GM18867 (cell line): ENCODE data around the gene FRY.

Experiments
- ATAC-seq: cut with Tn5 transposase; IDR thresholded peaks from one replicate; pipeline ENCODE4 v1.9.1; 2021; ENCODE audit warnings: mild to moderate bottlenecking, moderate library complexity; ENCODE audit not compliant: unreplicated experiment

FRY gene

GRCh38 chr13:32016119-32016518 is 15.5 kb upstream of the FRY start:
- no peak for ATAC-seq

DNA sequence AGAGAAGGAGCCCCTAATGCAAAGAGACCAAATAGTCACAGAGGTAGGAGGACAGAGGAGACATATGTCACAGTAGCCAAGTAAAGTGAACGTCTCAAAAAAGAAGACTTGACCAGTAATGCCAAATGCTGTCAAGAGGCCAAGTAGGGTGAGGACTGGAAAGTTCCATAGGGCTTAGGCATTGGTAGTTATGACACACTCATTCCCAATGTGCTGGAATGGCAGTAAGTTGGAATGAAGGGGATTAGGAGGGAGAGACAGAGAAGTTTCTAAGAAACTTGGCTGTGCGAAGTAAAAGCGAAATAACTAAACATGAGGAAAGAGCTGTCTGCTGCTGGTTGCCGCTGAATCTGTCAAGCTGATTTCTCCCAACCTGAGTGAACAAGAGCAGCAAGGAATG is 14.9 kb upstream of the FRY start:
- ATAC-seq = no peak

- ATAC-seq = no peak
These were observed 14.1 kb upstream of the FRY start for GRCh38 chr13:32017474-32017873.

GRCh38 chr13:32019612-32020233 is 11.9 kb upstream of the FRY start:
- ATAC-seq = peak; percentile 85

DNA sequence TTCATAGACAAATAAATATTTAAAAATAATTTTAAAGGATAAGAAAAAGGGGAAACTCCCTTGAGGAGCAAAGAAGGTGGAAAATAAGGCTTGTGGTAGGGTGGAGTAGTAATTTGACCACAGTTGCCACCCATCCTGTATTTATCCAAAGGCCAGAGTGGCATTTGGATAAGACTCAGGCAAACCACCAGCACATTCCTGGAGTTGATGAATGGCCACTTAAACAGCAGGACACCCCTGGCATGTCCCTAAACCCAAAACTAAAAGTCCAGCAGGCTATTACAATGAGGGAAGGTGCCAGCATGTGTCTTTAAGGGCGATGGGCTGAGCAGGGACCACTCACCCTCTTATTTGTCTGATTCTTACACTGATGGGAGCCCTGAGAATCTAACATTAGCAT is 9.8 kb upstream of the FRY start:
- no peak for ATAC-seq

- no peak for ATAC-seq
These were observed 9.3 kb upstream of the FRY start for GRCh38 chr13:32022311-32022710.

DNA sequence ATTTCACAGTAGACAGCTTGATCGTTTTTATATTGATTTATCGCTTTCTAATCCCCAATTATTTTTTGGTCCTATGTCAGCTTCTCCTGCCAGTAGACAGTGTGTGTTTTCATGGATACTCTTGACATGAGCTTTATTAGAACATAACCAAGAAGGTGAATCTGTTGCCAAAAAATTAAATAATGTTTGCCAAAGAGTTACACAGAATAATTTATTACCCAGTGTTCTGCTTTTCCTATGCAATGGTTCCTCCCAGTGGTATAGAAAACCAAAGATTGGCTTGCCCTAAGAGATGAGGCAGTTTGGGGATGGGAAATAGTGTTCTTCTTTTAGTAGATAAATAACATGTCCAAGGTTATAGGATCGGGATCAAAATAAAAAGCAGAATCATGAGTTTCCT is 8.5 kb upstream of the FRY start:
- ATAC-seq = no peak

GRCh38 chr13:32023698-32024097 is 7.9 kb upstream of the FRY start:
- ATAC-seq = no peak

GRCh38 chr13:32024750-32025149 is 6.8 kb upstream of the FRY start:
- ATAC-seq = no peak

DNA sequence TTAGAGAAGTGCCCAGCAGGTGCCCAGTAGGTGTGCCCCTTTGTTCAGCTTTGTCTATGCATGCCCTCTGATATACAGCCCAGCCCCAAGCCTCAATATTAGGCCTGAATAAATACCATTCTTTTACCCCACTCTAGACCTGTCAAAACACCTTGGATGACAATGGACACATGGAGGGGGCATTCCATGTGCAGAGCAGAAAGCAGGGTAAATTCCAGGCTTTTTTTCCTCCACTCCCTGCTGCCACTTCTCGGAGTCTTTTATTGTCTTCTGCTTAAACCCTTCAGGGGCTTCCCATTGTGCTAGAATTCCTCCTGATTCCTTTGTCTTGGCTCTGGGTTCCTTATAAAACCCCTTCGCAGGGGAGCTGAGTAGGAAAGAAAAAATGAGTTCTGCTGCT is 5.8 kb upstream of the FRY start:
- no peak for ATAC-seq

DNA sequence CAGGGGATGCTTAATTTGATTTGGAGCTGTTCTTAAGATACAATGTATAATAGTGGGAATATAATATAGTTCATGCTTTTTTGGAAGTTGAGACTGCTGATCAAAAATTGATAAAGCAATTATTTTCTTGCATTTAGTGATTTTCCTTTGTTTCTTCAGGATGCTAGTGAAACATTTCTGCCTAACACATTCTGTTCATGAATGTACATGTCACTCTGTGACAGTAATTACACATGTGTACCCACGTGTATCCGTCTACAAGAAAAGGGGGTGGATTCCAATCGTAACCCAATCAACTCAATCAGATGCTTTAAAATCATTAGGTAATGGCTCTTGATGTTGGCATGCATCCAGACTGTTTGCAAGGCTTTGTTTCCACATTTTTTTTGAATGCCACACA is 5.0 kb upstream of the FRY start:
- ATAC-seq = no peak

- no peak for ATAC-seq
These were observed 2.9 kb upstream of the FRY start for GRCh38 chr13:32028711-32029110.

- no peak for ATAC-seq
These were observed 1.9 kb upstream of the FRY start for GRCh38 chr13:32029684-32030083.

DNA sequence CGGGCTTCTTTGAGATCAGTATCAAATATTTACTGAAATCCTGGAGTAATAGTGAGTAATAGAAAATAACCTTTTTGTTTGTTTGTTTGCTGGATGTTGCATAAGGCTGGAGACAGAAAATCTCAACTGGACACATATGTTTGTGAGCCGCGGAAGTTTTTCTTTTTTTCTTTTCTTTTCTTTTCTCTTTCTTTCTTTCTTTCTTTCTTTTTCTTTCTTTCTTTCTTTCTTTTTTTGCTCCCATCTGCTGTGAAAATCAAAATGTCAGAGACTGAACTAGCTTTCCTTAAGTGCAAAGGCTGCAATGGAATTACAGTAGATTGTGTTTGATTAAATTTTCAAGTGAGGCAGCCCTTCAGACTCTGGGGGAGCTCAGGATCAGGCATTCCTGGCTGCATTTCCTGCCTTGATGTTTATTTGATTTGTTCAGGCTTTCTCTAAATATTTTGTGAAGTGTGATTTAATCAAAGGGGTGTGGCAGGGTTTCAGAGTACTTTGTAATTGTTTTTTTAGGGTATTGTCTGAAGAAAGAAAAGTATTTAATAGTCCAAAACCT is 319 bp downstream of the FRY start:
- no peak for ATAC-seq

GRCh38 chr13:32032759-32033158 is 1.2 kb downstream of the FRY start:
- no peak for ATAC-seq

DNA sequence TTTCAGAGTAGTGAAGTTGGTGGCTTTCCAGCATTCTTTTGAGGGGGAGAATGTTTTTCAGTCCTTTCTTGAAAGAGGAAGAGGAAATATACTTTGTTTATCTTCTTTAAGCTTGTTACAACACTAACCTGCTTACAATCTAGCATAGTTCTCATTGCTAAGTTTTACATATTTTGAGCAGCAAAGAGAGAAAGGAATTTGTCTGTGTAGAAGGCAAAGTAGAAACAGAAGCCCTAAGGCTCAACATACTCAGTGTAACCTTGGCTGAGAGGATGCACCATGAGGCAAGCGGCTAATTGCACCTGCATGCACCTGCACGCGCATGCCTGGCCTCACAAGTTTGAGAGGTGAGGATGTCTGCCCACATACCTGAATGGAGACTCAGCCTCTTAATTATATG is 2.2 kb downstream of the FRY start:
- no peak for ATAC-seq

- no peak for ATAC-seq
These were observed 4.1 kb downstream of the FRY start for GRCh38 chr13:32035716-32036115.

DNA sequence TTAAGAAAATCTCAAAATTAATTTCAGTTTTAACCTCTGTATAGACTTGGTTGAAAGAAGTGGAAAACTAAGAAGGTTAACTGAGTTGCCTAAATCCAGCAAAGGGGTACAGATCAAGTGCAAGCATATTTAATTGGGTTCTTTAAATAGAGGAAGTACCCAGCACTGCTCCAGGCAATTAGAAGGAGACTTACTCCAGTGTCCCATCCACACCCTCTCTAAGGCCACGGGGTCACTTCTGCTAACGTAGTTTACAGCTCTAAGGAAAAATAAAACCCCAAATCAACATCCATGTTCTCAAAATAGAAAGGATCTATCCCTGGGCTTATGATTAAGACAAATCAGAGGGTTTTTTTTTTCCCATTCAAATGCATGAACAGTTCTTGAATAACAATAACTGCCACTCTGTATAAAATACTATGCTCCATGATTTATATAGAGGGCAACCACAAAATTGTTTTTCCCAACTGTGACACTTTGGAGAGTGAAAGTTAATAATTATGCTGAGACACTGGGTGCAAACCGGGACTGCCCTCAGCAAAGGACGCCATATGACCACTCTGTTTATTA is 4.6 kb downstream of the FRY start:
- peak; percentile 5 for ATAC-seq

DNA sequence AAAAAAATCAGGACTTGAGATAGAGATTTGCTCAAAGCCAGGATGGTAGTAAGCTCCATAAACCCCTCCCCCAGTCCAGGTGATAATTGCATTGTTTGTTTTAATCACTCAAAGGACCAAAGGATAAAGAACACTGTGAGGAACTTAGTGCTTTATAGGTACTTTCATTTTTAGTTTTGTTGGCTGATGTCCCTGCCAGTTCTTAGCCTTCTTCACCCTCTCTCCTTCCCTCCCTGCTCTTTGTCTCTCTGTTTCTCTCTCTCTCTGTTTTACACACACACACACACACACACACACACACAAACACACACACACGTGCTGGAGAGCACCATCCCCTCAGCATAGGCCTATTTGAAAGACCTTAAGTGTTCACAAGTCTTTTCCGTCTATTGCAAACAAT is 5.2 kb downstream of the FRY start:
- ATAC-seq = peak; percentile 39

DNA sequence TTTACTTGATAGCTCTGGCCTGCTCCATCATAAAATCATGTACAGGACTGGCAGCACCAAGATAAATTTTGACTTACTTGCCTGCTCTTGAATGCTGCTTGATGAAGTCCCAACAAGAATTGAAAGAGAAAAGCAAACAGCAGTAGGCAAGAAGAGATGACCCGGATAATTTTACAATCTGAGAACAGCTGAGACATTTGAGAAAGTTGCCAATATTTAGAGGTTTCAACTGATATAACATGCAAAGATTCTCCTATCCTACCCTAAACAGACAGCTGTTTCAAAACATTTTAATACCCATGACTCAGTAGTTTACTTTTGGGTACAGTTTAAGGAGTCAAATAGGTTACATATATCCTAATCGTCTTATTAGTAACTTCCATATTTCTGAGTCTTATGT is 5.9 kb downstream of the FRY start:
- no peak for ATAC-seq

DNA sequence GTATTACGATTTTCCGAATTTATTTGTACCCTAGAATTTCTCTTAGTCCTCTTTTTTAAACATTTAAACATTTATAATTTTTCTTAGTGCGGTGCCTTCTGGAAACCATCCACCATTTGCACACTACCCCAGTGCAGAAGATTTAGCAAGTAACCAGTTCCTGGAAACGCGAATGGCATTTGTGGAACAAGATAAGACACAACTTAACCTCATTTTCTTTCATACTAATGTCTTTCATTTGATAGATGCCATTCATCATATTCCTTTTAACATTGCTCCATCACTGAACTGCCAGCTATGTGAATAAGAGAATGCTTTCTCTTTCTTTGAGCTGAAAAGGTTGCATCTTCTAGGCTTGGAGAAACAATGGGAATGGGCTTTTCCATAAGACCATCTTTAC is 6.8 kb downstream of the FRY start:
- ATAC-seq = no peak

DNA sequence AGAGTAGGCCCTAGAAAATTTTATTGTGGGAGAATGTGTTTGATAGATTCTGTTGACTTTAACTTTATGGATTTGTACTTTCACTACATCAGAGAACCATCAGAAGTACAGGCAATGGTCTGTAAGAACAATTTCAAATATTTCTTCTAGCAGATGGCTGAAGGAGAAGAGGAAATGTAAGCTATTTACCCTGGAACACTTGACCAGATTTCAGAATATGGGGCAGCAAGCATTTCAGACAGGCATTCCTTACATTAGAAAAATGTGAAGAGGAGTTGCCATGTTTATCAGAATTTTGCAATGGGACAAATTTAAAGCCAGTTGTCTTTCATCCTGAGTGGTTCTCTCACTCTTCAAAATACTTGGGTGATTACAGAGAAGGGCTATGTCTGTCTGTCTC is 7.5 kb downstream of the FRY start:
- no peak for ATAC-seq

DNA sequence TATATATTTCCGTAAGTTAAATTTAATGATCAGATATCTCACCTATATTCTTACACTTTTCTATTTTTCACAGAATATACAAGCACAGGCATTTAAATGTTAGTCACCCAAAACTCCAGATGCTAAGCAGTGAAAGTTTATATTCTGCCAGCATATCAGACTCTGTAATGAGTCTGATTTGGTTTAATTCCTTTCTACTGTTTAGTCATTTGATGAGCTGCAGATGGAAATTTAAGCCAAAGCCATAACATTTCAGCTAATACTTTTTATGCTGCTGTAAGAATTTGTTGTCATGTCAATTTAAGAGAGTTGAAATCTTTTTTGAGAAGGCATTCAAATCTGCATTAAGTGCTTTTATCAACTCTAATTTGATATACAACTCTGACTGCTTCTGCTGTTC is 8.0 kb downstream of the FRY start:
- no peak for ATAC-seq
